Putamen (tissue), 1 donor: ENCODE data around the gene PRSS37.
"Not testable (repeated sequence)": the region's sequence is repeated elsewhere in the genome, so short reads cannot be mapped to it uniquely, and the experiment has no call there.

Source experiments
- DNase-seq: peaks from one replicate; pipeline ENCODE4 v3.0.0-alpha.2; 2016; ENCODE audit warnings: low spot score

Gene PRSS37, protein sequence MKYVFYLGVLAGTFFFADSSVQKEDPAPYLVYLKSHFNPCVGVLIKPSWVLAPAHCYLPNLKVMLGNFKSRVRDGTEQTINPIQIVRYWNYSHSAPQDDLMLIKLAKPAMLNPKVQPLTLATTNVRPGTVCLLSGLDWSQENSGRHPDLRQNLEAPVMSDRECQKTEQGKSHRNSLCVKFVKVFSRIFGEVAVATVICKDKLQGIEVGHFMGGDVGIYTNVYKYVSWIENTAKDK

DNA sequence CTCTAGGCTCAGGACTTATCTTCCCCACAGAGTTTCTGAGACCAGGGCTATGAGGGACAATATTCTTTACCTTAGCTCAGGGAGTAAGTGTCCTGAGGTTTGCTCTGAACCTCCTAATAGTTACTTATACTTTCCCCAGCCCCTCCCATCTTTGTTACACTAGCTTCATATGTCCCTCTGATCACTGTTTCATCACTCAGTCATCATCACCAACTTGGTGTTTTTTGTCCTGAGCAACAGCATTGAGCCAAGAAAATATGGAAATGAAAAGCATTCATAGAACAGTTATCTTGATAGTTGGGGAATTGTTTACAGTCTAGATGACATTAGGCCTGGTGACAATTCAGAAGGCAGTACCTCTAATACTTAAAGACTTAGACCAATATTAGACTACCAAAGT lies at the start of gene PRSS37:
Gene PRSS37, minus strand, starts transcription at position 101 of the 400 bp plus-strand sequence. CDS start 436 bp downstream, outside the sequence.
- DNase-seq: no peak

DNA sequence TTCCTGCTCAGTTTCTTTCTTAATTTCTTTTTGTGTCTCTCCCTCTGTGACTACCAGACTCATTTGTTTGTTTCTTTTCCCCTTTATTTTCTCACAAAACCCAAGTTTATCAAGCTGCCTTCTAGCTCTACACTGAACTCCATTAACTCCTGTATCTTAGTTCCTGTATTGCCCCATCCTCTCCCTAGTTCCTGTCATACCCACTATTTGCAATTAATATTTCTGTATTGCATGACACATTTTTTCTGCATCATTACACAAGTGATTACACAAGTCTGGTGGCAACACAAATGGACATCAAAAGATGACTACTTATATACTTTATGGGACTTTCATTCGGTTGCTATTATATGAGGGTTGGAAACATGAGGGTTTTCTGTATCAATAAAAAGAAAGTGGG lies 48.0 kb upstream of the PRSS37 start:
- DNase-seq: no peak

DNA sequence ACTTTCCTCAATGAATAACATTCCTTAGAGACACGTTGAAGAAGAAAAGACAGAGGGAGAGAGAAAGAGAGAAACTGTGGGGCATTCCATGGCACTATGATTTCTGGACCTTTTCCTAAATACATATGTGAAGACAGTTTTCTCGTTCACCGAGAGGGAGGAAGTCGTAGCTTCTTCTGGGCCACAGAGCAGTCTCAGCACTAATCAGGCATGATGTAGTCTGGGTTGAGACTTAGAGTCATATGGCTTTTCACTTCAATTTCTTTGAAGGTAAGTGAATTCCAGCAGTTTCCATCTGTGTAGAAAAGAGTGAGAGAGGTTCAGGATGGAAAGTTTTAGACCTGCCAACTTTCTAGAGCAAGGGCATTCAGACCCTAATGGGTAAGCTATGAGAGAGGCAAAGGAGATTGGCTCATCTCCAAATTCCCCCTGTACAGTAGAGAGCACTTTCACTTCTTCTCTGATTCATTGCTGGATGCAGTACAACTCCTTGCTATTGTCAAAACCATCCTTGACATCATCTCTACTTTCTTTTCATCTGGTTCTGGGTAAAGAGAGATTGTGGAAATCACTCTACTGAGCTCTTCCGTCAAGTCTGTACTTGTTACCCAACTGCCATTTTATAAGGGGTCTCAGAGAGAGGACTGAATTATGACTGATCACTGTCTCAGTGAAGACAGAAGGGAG lies 43.4 kb upstream of the PRSS37 start:
- no peak for DNase-seq

DNA sequence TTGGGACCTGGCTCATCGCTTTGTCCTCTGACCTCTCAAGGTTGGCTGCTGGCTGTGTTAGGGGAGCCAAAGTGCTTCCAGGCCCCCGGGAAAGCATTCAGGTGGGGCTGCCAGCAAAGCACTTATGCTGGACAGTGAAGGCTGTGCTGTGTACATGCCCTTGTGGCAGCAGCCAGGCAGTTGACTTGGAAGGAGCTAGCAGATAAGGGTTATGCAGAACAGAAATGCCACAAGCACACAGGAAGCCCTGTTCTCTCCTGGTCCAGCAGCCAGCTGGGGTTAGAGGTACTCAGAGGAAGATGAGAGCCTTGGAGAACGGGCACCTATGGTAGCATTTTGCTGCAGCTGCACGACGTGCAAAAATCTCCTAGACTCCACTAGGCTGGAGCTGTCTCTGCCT lies 39.7 kb upstream of the PRSS37 start:
- no peak for DNase-seq

DNA sequence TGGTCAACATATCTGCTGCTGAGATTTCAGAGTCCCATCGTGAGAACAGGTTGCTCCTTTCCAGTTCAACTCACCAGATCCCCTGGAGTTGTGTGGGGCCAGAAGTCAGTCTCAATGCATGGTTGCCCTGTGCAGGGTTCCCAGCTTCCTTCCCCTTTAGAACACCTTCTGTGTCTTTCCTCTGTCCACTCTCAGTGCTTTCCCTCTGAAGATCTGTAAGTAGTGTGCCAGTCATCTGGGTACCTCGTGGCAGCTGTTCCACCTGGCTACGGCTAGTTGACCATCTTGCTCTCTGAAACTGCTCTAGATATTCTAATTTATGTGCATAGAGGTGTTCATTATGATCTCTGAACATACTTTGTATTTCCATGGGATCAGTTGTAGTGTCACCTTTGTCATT lies 36.1 kb upstream of the PRSS37 start:
- DNase-seq: no peak

DNA sequence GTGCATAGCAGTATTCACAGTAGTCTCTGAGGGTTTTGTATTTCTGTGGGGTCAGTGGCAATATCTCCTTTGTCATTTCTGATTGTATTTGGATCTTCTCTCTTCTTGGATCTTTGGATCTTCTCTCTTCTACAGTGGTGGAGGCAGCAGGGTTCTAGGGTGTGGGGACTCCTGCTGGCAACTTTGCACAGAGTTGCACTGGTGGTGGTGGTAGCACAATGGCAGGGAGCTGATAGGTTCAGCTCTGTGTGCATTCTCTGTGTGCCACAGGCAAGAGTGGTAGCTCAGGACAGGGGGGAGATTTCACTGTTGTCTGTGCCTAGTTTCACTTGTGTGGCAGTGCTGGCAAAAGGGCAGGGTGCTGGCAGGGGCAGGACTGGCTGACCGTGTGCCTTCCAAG lies 35.1 kb upstream of the PRSS37 start:
- no peak for DNase-seq

DNA sequence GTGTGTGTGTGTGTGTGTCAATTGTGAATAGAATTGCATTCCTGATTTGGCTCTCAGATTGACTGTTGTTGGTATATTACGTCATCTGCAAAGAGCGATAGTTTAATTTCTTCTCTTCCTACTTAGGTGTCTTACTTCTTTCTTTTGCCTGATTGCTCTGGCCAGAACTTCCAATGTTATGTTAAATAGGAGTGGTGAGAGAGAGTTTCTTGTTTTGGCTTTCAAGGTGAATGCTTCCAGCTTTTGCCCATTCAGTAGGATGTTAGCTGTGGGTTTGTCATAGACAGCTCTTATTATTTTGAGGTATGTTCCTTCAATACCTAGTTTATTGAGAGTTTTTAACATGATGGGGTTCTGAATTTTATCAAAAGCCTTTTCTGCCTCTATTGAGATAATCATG lies 34.2 kb upstream of the PRSS37 start:
- DNase-seq: no peak

DNA sequence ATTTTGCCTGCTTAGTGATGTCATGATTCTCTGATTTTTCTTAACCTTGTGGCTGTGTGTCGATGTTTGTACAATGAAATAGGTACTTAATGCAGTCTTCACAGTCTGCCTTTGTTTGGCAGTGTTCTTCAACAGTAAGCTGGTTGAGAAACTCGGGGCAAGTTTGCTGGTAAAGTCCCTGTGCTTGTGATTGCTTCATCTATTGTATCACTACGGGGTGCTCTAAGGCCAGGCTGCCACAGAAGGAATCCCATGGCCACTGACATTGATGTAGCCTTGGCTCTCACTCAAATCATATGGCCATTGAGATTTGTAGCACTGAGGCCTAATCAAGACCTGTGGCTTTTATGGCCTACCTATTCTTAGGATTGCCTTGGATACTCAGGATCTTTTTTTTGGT lies 33.5 kb upstream of the PRSS37 start:
- no peak for DNase-seq

DNA sequence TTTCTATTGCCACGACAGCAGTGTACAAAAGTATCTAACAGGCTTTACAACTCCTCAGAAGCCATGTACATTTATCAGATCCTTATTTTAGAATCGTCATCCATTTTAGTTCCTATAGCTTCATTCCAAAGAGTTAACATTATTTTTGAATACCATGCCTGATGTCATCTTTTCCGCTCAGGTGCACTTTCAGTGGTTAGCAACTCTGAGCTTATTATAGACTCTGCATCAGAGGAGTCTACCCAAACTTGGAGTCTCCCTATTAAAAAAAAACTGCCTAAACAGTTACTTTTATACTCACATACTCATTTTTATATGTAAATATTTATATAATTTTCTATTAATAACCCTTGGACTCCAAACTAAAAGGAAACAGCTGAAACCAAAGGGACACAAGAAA lies 31.6 kb upstream of the PRSS37 start:
- DNase-seq: no peak

DNA sequence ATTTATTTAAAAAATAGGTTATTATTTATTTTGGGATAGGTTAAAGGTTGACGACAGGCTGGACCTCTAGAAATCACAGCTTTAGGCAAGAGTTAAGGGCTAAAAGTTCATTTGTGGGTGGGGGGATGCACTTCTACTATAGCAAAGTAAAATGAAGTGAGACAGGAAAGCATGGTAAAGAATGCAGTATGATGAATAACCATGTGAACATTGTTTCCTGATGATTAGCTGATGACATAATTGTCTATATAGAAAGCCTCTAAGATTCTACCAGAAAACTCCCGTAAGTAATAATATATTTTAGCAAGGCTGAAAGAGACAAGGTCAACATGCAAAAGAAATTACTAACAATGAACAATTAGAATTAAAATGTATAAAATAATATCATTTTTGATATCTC lies 25.7 kb upstream of the PRSS37 start:
- DNase-seq: no peak

DNA sequence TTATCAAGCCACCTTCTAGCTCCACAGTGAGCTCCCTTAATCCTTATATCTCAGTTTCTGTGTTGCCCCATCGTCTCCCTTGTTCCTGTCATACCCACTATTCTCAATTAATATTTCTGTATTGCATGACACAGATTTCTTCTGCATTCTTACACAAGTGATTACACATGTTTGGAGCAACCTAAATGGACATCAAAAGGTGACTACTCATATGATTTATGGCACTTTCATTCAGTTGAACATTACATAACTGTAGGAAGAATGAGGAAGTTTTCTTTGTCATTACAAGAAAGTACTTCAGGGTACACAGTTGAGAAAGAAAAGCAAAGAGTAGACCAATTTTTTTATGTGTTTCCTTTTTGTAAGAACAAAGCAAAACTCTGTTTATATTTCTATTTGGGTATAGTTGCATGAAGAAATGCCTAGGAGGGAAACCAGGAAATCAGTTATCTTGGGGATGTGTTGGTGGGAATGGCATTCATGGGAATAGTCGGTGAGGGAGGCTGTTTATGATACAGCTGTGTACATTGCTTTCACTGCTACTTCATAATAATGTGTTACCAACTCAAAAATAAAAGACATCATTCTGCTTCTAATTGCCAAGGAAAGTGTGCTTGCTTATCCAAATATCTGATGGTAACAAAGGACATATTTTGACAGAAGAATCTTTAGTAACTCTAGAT lies 23.6 kb upstream of the PRSS37 start:
- no peak for DNase-seq

DNA sequence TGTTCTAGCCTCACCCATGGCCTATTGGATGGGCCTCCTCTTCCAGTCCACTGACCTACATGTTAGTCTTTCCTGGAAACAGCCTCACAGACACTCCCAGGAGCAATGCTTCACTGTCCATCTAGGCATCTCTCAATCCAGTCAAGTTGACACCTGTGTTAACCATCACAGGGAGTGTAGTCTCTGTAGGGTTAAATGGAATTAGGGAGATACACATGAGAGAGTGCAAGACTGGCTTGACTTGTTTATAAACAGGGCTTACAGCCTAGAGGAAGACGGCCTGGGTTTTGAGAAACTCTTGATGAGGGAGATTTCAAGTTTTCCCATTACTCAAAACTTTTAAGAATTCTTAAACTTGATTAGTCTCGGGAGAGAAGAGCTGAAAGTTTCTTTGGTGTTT lies 18.9 kb upstream of the PRSS37 start:
- DNase-seq: no peak

DNA sequence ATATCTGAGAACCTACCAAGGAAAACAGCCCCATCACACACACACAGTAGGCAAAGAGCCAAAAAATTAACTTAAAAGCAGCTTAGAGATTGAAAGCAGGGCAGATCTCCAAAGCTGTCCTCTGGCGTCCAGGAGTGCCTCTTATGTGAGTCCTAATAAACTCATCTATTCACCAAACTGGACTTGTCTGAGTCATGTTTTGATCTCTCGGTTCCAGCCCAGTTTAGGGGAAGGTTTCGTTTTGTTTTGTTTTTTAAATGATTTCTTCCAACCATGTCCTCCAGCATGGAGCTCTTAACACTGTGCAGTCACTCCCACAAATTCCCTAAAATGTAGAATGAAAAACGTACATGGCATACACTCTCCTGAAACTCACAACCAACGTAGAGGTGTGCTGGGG lies 6.7 kb upstream of the PRSS37 start:
- no peak for DNase-seq

DNA sequence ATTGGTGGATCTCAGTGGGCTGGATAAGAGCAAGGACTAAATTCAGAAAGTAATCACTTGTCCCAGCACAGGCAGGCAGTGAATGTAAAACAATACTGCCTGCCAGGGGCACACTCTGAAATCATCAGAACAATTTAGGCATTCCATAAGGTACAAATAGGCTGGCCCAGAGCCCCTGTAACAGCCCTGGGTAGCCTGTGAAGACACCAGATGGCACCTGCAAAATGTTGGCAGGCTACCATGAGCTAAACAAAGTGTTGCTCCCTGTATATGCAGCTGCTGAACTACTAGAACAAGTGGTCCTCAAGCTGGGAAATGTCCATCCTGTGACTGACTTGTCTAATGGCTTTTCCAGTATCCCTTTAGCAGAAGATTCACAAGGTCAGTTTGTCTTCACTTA lies 3.0 kb upstream of the PRSS37 start:
- DNase-seq: no peak

DNA sequence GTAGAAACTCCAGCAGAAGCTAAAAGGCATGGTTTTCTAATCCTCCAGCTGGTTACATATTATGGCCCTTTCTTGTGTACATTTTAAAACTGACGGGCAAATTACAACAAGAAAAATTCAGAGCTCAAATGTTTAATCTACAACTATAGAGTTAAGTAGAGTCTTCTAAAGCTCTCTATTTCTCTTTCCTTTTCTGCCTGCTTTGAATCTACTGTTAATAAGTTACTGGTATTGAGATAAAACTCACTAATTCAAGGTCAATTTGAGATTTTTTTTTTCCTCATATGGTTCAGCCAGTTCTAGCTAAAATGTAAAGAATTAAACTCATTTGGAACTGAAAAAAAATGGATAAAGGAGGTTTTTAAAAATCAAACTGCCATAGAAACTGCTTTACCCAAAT lies 1.6 kb upstream of the PRSS37 start:
- no peak for DNase-seq

DNA sequence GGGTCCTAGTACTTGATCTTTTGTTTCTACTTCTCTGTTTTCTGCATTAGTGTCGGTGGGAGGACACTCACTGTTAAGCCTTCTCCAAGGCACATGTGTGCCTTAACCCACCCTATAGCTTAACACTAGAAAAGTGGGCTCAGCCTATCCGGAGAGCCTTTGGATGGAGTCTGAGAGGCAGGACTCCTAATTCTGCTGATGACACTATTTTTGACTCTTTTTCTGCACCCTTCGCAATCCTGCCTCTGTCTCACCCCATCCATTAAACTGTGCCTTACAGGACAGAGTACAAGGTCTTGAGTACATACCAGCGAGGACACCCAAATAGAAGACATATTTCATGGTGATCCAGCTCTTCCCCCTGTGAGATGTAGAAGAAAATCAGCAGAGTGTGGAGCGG lies 577 bp downstream of the PRSS37 start:
- DNase-seq: no peak

DNA sequence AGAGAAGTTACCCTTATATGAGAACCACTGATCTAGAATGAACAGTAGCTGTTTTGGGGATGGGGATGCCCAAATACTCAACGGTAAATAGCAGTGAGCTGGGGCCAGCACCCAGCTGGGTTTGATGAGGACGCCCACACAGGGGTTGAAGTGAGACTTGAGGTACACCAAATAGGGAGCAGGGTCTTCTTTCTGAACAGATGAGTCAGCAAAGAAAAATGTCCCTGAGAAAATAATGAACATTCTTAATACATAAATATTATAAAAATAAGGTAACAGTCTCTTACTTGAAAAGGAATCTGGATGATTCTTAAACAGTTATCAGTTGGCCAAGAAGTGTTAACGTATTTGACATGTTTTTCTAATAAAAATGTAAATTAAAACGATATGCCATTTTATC lies 2.0 kb downstream of the PRSS37 start:
- DNase-seq: no peak

DNA sequence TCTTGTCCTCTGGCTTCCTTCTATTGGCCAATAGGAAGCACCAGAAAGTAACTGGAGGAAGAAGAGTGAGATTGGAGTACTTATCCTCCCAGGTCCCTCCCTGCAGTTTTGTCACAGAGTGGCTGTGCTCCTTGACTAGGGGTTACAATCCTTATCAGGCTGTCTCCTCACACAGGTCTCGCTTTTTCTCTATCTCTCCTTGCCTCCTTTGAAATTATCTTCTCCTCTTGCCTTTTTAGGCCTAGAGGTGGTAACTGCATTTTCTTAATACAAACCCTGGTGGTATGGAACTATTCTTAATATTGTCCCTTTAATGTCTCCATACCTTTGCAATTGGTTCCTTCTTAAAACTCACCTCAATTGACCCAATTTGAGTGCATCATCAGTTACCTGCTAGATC lies 2.7 kb downstream of the PRSS37 start:
- no peak for DNase-seq

DNA sequence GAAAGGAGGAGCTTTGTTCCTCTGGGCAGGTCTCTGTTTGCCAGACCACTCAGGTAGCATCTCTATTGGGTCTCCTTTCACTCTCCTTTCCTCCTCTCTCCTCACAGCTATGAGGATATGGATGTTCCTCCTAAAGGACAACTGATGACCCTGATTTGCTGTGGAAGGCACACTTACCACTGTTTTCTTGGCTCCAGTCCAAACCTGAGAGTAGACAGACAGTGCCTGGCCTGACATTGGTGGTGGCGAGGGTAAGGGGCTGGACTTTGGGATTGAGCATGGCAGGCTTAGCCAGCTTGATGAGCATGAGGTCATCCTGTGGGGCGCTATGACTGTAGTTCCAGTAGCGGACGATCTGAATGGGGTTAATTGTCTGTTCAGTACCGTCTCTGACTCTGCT lies 3.6 kb downstream of the PRSS37 start:
- DNase-seq: no peak

DNA sequence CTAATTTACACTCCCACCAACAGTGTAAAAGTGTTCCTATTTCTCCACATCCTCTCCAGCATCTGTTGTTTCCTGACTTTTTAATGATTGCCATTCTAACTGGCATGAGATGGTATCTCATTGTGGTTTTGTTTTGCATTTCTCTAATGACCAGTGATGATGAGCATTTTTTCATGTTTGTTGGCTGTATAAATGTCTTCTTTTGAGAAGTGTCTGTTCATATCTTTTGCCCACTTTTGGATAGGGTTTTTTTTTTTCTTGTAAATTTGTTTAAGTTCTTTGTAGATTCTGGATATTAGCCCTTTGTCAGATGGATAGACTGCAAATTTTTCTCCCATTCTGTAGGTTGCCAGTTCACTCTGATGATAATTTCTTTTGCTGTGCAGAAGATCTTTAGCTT lies 18.9 kb downstream of the PRSS37 start:
- not testable (repeated sequence) for DNase-seq

DNA sequence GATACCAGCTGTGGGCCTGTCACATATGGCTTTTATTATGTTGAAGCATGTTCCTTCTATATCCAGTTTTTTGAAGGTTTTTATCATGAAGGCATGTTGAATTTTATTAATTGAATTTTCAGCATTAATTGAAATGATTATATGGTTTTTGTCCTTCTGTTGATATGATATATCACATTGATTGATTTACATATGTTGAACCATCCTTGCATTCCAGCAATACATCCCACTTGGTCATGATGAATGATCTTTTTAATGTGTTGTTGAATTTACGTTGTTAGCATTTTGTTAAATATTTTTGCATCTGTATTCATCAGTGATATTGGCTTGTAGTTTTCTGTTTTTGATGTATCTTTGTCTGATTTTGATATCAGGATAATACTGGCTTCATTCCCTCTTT lies 21.2 kb downstream of the PRSS37 start:
- no peak for DNase-seq

DNA sequence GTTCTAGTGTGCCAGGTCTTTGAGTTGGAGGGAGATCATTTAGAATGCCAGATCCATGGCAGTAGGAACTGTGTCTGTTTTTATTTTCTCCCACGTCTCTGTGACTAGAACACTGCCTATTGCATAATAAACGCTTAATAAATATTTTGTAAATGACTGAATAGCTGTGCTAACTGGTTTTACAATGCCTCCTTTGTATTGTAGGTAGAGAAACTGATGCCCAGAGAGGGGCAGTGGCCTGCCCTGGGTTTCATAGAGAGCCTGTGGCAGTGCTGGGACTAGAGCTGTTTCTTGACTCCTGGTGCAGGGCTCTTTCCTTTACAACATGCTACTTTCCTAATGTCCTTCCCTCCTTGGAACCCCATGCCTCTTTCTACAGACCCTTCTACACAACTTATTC lies 48.8 kb downstream of the PRSS37 start:
- DNase-seq: no peak

DNA sequence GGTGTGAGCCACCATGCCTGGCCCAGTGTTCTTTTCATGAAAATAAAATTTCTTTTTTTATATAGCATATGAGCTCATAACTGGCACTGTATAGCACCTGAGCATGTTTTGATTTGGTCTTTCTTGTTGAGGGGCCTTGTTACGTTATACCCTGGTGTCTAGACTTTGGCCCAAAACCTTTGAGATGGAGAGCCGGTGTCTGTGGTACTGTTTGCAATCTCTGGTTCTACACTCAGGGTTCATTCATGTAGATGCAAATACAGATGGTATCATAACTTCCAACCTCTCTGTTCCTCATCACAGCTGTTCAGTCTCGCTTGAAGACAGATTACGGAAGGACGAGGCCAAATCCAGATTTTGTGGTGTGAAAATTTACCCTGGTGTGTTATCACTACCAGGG lies 51.4 kb downstream of the PRSS37 start, which contains the start of gene TAS2R5:
Gene TAS2R5, plus strand, starts transcription at position 301 of the 400 bp plus-strand sequence. CDS start 145 bp downstream, outside the sequence.
- DNase-seq: no peak
